HG02981 (cell line): Measurements from ENCODE around the gene CFD.
"Not testable (repeated sequence)": the region's sequence is repeated elsewhere in the genome, so short reads cannot be mapped to it uniquely, and the experiment has no call there.

ENCODE experiments used
- ATAC-seq: cut with Tn5 transposase; IDR thresholded peaks from one replicate; pipeline ENCODE4 v1.9.1; 2021; ENCODE audit warnings: mild to moderate bottlenecking, moderate library complexity; ENCODE audit not compliant: unreplicated experiment

Gene CFD

DNA sequence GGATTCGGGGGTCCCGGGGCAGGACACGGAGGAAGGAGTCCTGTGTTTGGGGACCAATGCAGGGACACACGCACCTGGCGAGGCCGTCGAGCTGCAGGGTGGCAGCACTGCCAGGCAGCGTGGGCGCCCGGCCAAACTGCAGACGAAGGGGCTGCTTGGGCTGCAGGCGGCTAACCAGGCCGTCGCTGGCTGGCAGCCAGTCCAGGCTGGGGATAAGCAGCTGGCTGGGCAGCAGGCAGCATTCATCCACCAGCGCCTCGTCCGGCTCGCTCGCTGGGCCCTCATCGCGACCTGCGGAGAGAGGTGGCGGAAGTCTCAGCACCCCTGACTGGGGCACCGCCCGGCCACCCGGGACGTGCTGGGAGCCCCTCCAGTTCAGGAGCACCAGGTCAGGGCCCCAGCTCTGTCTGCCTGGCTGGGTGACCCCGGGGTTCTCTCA, 11.5 kb downstream of the CFD start:
- no peak for ATAC-seq

DNA sequence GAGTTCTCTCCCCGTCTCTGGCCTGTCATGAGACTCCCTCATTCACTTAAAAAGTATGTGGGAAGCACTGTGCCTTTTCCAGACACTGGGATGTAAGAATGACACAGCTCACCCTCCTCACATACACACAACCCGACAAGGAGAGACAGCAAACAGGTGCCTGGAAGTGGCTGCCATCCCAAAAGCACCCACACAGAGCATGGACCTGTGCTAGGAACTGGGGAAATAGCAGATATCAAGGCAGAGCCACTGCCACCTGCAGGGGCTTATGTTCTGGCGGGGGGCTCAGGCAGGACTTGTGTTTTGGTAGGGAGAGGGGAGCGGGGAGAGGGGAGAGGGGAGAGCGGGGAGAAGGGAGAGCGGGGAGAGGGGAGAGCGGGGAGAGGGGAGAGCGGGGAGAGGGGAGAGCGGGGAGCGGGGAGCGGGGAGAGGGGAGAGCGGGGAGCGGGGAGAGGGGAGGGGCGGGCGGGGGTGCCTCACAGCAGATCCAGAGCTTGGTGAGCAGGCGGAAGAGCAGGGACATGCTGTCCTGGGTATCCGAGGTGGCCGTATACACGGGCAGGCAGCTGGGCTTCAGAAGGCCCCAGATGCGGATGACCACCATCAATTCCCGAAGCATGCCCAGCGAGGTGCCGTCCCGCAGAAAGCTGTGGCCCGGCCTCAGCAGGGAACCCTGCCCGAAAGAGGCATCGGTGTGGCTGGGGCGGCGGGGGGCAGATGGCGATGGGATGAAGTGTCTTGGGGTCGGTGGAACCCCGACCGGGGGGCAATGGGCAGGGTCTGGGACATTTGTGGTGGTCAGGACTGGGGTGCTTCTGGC, 12.2 kb downstream of the CFD start:
- ATAC-seq, result no peak

DNA sequence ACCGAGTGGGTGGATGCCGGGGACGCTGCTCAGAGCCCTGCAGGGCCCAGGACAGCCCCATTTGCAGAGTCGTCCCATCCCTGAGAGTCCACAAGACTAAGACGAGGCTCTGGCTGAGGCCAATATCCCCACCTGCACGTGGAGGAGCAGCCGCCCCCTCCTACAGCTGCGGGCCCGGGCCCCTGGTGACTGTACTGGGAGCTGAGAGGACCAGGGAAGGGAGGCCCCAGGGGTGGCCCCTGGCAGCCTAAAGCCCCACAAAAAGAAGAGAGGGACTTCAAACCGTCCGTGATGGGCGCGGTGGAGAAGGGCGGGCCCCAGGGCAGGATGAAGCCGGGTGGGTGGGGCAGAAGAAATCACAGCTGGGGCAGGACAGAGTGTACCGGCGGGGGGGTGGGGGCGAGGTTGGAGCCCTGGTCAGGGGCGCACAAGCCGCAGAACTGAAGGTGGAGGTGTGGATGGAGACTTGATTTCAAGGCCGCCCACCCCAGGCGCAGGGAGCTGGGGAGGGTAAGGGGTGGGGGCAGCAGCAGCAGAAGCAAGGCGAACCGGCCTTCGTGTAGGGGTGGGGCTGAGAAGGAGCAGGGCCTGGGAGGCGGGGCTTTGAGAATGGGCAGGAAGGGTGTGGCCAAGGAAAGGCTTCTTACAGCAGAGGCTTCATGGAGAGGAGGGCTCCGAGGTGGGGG, 12.9 kb downstream of the CFD start:
- ATAC-seq, result no peak

DNA sequence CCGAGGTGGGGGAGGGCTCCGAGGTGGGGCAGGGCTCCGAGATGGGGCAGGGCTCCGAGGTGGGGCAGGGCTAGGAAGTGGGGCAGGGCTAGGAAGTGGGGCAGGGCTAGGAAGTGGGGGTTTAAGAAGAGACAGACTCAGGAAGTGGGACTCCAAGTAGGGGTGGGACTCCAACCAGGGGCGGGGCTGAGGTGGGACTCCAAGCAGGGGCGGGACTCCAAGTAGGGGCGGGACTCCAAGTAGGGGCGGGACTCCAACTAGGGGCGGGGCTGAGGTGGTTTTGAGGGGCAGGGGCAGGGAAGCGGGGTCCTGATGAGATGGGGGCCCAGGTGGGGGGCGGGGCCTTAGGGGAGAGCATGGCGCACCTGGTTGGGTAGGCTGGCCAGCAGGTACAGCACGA, 13.6 kb downstream of the CFD start:
- ATAC-seq, result no peak

DNA sequence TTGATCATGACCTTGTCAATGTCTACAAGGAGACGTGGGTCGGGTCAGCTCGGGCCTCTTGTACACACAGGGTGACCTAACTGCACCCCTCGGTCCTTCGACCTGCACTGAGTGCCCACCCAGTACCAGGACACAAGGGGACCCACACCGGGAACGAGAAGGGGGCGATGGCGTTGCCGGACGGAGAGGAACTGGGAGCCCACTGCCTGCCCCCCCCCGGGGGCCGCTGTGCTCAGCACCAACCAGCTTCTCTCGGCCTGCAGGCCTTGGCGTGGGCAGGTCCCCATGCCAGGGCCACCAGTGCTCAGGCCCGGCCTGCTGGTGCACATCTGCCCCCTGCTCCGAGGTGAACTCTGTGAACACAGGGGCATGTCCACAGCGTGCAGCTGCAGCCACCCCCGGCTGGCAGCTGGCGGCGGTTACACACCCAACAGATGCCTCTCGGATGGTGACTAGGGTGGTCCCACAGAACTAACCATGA, 14.1 kb downstream of the CFD start:
- no peak for ATAC-seq

DNA sequence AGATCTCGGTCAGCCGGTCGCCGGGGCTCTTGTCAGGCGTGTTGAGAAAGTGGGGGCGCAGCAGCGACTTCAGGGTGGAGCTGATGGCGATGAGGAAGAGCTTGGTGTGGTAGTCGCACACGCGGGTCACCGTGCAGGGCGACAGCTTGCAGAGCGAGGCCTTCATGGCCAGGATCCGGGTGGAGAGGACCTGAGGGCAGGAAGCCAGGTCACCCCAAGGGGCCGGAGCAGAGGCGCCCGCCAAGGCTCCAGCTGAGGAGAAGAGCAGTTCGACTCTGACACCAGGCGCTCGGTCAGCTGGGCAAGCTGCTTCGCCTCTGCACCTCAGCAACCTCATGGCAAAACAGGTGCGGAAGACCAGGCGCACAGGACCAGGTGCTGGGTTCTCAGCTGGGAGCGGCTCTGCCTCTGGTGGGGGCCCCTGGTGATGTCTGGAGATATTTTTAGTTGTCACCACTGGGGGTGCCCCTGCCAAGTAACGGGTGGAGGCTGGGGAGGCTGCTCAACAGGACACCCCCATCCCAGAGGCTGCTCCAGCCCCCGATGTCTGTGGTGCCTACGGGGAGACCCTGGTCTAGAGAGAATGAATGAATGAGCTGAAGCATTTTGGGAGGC, 15.9 kb downstream of the CFD start:
- no peak for ATAC-seq

DNA sequence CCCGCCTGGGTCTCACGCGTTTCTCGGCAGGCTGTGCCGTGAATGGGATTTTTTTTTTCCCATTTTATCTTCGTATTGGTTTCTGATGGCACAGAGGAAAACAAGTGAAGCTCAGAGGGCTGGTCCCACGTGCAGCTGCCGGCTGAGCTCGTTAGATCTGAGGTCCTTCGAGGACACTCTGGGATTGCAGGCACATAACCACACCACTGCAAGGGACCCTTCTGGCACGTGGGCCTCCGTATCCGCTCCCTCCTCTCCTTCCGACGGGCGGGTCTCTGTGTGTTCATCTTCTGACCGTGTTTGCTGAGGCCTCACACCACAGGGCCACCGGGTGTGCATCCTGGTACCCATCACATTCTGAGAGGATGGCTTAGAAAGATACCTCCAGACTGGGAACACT, 16.6 kb downstream of the CFD start:
- no peak for ATAC-seq

DNA sequence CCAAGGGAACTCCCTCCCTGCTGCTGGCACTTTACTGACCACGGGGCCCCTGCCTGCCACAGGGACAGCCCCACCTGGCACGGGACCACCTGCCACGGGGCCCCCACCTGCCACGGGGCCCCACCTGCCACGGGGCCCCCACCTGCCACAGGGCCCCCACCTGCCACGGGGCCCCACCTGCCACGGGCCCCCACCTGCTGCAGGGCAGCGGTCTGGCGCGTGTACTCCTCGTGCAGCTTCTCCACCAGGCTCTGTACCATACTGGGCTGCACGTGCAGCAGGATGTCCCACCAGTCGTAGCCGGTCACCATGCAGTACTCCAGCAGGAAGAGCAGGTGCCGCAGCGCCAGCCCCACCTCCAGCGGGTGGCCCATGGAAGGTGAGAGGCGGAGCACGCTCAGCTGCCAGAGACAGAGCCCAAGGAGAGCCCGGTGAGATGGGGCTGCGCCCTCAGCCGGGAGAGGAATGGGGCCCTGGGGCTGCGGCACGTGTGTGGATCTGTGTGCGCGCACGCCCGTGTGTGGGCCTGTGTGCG, 17.4 kb downstream of the CFD start:
- no peak for ATAC-seq

DNA sequence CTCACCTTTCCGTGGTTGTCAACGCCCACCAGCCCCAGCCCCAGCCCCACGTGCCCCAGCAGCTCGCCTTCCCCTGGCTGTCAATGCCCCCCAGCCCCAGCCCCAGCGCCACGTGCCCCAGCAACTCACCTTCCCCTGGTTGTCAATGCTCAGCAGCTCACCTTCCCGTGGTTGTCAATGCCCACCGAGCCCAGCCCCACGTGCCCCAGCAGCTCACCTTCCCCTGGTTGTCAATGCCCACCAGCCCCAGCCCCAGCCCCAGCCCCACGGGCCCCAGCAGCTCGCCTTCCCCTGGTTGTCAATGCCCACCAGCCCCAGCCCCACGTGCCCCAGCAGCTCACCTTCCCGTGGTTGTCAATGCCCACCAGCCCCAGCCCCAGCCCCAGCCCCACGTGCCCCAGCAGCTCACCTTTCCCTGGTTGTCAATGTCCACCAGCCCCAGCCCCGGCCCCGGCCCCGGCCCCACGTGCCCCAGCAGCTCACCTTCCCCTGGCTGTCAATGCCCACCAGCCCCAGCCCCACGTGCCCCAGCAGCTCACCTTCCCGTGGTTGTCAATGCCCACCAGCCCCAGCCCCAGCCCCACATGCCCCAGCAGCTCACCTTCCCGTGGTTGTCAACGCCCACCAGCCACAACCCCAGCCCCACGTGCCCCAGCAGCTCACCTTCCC, 18.7 kb downstream of the CFD start:
- not testable (repeated sequence) for ATAC-seq

DNA sequence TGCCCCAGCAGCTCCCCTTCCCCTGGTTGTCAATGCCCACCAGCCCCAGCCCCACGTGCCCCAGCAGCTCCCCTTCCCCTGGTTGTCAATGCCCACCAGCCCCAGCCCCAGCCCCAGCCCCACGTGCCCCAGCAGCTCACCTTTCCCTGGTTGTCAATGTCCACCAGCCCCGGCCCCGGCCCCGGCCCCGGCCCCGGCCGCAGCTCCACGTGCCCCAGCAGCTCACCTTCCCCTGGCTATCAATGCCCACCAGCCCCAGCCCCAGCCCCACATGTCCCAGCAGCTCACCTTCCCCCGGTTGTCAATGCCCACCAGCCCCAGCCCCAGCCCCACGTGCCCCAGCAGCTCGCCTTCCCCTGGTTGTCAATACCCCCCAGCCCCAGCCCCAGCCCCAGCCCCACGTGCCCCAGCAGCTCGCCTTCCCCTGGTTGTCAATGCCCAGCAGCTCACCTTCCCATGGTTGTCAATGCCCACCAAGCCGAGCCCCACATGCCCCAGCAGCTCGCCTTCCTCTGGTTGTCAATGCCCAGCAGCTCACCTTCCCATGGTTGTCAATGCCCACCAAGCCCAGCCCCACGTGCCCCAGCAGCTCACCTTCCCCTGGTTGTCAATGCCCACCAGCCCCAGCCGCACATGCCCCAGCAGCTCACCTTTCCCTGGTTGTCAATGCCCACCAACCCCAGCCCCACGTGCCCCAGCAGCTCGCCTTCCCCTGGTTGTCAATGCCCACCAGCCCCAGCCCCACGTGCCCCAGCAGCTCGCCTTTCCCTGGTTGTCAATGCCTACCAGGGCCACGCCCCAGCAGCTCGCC, 19.5 kb downstream of the CFD start:
- ATAC-seq, result not testable (repeated sequence)

DNA sequence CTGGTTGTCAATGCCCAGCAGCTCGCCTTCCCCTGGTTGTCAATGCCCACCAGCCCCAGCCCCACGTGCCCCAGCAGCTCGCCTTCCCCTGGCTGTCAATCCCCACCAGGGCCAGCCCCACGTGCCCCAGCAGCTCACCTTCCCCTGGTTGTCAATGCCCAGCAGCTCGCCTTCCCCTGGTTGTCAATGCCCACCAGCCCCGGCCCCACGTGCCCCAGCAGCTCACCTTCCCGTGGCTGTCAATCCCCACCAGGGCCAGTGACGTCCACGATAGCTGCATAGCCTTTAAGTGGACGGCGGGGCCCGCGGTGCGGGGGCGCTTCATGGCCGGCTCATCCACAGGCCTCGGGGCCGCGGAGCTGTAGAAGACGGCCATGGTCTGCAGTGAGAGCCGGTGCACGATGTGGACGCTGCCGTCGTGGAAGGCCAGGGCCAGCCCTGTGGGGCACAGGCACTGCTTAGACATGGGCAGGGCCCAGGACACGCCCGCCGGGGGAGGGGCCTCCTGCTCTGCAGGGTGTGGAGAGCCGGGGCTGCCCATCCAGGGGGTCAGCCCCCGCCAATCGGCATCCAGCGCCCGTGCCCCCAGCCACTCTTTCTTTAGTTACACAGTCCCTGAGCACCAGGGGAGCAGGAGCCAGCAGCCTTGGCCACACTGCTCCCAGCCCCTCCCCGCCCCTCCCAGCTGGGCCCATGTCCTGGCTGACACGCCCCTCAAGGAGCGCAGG, 20.4 kb downstream of the CFD start:
- ATAC-seq, result no peak

DNA sequence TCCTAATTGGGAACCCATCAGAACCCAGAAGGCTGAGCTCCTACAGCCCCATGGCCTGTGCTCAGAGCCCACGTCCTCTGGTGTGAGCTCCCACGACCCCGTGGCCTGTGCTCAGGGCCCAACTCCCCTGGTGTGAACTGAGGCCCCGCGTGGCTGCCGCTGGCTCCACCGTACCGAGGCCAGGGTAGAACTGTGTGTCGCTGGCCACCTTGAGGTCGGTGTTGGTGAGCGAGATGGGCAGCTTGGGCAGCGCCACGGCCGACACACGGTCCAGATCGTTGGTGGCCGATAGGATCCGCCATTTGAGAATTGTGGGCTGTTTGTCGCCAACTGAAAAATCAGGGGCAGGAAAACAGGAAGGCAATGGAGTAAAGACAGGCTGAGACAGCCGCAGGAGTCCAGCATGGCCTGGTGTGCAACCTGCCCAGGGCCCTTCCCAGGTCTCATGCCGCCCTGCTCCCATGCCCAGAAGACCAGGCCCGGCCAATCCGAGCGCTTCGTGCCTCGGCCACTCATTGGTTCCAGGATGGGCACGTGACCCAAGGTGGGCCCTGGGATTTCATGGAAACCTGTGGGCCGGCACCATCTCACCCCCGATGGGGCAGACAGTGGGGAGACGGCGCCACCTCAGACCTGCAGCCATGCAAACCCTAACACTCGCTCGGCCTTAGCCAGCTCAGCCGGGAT, 22.1 kb downstream of the CFD start:
- ATAC-seq, result no peak

DNA sequence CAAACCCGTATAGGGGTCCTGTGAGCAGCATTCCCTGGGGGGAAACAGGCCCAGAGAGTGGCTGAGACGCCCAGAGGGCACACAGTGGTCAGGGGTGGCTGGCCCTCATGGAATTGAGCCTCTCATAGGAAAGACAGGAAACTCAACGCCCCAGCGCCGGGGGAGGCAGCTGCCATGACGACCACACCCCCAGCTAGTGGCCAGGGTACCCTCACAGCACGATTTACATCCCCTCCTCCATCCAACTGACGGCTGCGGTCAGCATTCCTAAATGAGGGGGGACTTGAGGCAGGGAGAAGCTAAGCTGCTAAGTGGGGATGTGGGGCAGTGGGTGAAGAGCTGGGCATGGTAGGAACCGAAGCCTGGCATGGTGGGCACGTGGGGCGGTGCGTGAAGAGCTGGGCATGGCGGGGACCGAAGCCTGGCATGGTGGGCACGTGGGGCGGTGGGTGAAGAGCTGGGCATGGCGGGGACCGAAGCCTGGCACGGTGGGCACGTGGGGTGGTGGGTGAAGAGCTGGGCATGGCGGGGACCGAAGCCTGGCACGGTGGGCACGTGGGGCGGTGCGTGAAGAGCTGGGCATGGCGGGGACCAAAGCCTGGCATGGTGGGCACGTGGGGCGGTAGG, 23.5 kb downstream of the CFD start:
- no peak for ATAC-seq

DNA sequence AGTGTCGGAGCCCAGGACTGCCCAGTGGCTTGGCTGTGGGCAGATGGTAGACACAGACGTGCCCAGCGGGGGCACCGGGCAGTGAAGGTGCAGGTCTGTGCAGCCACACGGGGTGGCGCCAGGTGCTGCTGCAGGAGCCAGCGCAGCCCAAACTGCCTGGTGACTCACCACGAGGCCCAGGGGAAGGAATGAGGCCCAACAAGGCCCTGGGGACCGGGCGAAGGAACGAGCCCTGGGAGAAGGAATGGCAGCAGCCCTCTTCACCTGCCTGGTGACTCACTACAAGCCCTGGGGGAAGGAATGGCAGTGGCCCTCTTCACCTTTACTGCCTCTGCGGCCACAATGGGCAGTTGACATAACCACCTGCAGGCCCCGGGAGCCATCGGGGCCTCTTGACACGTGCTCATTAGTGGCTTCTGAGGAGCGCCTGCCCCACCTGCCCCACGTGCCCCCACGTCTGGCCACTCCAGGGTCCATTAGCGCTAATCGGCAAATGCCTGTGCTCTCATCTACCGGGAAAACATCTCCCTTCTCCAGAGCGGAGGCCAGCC, 24.3 kb downstream of the CFD start:
- no peak for ATAC-seq

DNA sequence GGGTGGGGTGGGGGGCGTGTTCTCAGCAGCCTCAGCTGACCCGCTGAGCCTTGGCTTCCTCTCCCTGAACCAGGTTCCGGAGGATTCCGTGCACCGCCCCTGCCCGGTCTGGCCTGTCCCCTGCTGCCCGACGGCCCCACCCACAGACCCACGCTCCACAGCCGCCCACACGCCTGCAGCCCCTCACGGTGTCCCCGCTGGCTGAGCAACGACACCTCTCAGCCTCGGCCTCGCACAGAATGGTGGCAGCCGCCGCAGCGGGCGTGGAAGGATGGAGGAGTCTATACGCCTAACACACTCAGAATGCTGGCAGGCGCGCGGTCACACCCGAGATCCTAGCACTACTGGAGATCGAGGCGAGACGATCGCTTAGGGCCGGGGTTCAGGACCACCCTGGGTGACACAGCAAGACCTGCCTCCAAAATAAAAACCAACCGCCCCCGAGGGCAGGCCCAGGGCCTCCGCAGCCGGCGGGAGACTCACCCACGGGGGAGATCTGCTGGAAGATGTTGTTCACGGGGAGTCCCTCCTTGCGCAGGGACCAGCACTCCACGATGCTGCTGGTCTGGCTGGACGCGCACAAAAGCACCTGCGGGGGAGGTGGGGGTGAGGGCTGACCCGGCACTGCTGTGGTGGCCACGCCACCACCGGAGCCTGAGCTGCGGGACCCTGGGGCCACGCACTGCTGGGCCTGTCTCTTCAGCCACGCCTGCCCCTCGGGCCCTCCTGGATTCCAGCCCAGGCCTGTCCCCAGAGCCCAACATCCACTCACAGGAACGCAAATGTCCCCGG, 25.2 kb downstream of the CFD start:
- ATAC-seq, result no peak

DNA sequence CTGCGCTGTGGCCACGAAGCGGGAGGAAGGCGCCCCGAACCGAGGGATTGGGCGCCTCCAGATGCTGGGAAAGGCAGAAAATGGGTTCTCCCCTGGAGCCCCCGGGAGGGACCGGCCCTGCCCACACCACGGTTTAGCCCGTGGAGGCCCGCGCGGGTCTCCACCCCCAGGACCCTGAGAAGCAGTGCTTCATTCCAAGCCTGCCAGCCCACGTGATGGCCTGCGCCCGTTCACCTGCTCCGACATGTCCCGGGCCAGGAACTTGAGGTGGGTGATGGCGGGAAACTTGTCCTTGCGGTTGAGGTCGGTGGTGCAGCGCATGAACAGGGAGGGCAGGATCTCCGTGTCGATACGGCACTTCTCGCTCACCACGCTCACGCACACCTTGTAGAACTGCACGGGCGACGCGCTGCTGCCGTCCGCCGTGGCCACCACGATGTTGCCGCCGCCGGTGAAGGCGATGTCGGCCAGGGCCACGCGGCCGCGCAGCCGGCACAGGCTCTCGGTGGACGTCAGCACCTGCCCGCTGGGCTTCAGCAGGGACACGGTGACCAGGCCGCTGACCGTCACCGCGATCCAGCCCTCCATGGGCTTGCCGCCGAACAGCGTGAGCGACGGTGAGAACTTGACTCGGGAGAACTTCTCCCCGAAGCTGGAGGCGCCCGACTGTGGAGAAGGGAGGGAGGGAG, 26.2 kb downstream of the CFD start:
- ATAC-seq, result no peak

DNA sequence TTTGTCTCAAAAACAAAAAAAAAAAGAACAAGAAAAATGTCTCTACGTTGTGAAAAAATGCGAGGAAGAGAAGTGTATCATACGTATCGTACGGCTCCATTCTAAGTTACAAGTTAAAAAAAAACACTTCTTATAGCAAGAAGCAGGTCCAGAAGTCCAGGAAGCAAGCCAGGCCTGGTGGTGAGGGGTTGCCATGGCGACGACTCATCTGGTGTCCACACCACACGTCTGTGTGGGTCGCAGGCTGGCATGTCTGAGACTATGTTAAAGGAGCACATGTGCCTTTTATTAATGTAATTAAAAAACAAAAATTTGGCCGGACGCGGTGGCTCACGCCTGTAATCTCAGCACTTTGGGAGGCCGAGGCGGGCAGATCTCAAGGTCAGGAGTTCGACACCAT, 27.6 kb downstream of the CFD start:
- ATAC-seq, result no peak
